Fibroblast of the aortic adventitia (primary cell): Measurements from ENCODE around the gene DYNC1I1. TPM values are rescaled to one million over a fixed set of nuclear protein-coding genes. Genes with fewer than 3 reads are reported as not detected.

Experiments used
- DNase-seq: peaks from one replicate; pipeline ENCODE4 v3.0.0-alpha.2; 2010; ENCODE audit warnings: low read depth
- H3K4me3 ChIP-seq: 2 replicates; pipeline ENCODE4 v1.5.1; 2011; ENCODE audit warnings: low read depth, mild to moderate bottlenecking, control low read depth, low read length, moderate library complexity
- total RNA-seq: library from RNA; depleted of rRNA; stranded (reverse); fragments of >200 nt; gene quantifications from 2 replicates; pipeline ENCODE4 v1.2.3, GENCODE V29; 2012; ENCODE audit warnings: low replicate concordance
- TF ChIP-seq, protein P1 (sequence below): IDR thresholded peaks from 2 replicates; pipeline ENCODE4 v1.5.1; 2011; ENCODE audit warnings: mild to moderate bottlenecking, low read length, control low read depth, inconsistent platforms; ENCODE audit not compliant: insufficient read depth

DYNC1I1 gene
- total RNA-seq, 1 donor: 0.54 TPM

- H3K4me3 ChIP-seq: no peak overlapping the region
- TF ChIP-seq, protein P1, sequence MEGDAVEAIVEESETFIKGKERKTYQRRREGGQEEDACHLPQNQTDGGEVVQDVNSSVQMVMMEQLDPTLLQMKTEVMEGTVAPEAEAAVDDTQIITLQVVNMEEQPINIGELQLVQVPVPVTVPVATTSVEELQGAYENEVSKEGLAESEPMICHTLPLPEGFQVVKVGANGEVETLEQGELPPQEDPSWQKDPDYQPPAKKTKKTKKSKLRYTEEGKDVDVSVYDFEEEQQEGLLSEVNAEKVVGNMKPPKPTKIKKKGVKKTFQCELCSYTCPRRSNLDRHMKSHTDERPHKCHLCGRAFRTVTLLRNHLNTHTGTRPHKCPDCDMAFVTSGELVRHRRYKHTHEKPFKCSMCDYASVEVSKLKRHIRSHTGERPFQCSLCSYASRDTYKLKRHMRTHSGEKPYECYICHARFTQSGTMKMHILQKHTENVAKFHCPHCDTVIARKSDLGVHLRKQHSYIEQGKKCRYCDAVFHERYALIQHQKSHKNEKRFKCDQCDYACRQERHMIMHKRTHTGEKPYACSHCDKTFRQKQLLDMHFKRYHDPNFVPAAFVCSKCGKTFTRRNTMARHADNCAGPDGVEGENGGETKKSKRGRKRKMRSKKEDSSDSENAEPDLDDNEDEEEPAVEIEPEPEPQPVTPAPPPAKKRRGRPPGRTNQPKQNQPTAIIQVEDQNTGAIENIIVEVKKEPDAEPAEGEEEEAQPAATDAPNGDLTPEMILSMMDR: no peak
- DNase-seq: no peak
Measured at GRCh38 chr7:95867309-95867708, 95.0 kb downstream of the DYNC1I1 start.

GRCh38 chr7:95871075-95871848 is 98.9 kb downstream of the DYNC1I1 start:
- TF ChIP-seq, protein P1: peak; percentile 67
- H3K4me3 ChIP-seq: no peak overlapping the region
- peak; percentile 64 for DNase-seq

DNA sequence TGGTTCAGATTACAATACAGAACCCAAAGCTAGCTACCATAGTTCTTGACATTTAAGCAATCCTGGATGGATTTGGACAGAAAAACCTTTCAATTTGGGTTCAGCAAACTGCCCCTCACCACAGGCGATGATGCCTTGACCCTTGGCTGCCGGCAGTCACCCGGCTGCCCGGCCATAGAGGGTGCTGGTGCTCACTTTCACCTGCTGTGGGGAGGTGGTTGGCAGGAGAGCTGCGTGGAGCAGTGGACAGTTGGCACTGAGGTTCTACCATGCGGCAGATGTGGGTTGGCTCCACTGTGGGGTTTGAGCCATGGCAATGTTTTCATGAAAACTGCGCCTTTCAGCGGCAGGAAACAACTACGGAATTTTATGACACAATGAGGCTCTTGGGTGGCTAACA is 99.5 kb downstream of the DYNC1I1 start:
- TF ChIP-seq, protein P1: no peak
- no peak for DNase-seq
- H3K4me3 ChIP-seq: no peak overlapping the region

GRCh38 chr7:95874129-95874528 is 101.8 kb downstream of the DYNC1I1 start:
- DNase-seq: no peak
- TF ChIP-seq, protein P1: no peak
- H3K4me3 ChIP-seq: no peak overlapping the region

- no peak overlapping the region for H3K4me3 ChIP-seq
- DNase-seq: peak; percentile 29
- TF ChIP-seq, protein P1: no peak
Measured at GRCh38 chr7:95874541-95875265, 102.3 kb downstream of the DYNC1I1 start.

DNA sequence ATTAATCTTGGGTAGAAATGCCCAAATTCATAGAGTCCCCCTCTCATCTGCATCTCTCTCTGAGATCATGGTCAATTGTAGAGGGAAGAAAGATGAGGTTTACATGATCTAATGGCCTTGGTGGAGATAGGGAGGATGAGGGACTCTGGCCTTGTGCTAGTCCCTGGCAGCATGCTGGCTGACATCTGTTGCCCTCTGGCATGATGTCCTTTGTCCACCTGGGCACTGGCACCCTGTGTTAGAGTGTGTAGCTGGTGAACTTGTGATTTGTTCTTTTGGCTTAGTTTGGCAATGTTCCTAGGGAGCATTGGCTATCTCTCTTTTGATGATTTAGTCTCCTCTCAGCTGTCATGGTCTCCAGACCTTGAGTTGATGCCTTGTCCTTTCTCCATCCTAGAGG is 103.2 kb downstream of the DYNC1I1 start:
- TF ChIP-seq, protein P1: no peak
- H3K4me3 ChIP-seq: no peak overlapping the region
- DNase-seq: no peak
